Measurements from ENCODE around the gene TXNRD2.

- TF ChIP-seq CTCF (IDR thresholded peaks at IDR 0.05) (no peak), EZH2 (IDR thresholded peaks at IDR 0.05) (no peak)
These were observed 24.1 kb downstream of the TXNRD2 start for GRCh38 chr22:19917389-19918138.
